Measurements from ENCODE around the gene ACP7.
"Not testable (repeated sequence)": the region's sequence is repeated elsewhere in the genome, so short reads cannot be mapped to it uniquely, and the experiment has no call there.

ACP7 gene

GRCh38 chr19:39080431-39080830 is 3.7 kb upstream of the ACP7 start:
- DNase-seq = no peak

DNA sequence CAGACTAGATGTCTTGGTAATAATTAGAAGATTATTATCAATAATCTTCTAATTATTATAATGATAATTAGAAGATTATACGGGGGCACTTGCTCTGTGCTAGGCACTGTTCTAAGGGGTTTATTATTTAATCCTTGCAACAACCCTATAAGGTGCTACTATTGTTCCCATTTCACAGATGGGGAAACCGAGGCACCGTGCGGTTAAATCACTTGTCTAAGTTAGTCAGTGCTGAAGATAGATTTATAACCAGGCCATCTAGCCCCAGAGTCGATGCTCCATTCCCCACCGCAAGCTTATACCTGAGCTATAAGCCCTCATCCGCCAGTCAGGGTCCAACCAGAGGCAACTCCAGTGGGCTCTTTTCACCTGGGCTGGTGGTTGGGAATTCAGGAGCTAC is 2.0 kb upstream of the ACP7 start:
- DNase-seq = no peak

- no peak for DNase-seq
These were observed 1.2 kb upstream of the ACP7 start for GRCh38 chr19:39082745-39083598.

- DNase-seq = no peak
These were observed 577 bp upstream of the ACP7 start for GRCh38 chr19:39083599-39083982.

GRCh38 chr19:39084732-39085080 is 538 bp downstream of the ACP7 start:
- no peak for DNase-seq

DNA sequence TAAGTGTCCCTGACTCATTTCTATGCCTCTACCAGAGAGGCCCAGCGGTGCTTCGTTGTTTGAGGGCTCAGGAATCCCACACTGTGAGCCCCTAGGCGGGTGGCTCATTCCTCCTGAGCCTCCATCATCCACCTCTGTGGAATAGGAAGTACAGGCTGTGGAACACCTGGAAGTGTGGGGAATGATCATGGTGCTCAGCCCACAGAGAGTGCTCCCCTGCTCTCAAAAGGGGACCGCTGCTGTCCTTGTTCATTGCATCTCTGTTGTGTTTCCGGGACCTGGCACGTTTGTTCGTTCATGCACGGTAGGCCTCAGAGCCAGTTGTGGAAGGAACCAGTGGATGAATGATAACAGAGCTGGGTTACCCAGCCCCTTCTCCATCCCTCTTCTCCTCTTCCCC is 1.2 kb downstream of the ACP7 start:
- DNase-seq = no peak

DNA sequence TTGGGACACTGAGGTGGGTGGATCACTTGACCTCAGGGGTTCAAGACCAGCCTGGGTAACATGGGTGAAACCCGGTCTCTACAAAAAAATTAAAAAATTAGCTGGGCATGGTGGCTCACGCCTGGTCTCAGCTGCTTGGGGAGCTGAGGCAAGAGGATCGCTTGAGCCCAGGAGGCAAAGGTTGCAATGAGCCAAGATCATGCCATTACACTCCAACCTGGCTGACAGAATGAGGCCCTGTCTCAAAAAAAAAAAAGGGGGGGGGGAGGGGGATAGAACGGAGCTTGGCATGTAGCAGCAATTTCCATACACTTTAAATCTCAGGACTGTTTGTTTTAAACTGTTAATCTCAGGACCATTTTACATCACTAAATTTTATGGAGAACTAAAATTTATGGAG is 2.2 kb downstream of the ACP7 start:
- DNase-seq = no peak

- DNase-seq = no peak
These were observed 3.9 kb downstream of the ACP7 start for GRCh38 chr19:39087907-39088686.

GRCh38 chr19:39090016-39090415 is 5.8 kb downstream of the ACP7 start:
- not testable (repeated sequence) for DNase-seq

- no peak for DNase-seq
These were observed 6.7 kb downstream of the ACP7 start for GRCh38 chr19:39090881-39091280.

DNA sequence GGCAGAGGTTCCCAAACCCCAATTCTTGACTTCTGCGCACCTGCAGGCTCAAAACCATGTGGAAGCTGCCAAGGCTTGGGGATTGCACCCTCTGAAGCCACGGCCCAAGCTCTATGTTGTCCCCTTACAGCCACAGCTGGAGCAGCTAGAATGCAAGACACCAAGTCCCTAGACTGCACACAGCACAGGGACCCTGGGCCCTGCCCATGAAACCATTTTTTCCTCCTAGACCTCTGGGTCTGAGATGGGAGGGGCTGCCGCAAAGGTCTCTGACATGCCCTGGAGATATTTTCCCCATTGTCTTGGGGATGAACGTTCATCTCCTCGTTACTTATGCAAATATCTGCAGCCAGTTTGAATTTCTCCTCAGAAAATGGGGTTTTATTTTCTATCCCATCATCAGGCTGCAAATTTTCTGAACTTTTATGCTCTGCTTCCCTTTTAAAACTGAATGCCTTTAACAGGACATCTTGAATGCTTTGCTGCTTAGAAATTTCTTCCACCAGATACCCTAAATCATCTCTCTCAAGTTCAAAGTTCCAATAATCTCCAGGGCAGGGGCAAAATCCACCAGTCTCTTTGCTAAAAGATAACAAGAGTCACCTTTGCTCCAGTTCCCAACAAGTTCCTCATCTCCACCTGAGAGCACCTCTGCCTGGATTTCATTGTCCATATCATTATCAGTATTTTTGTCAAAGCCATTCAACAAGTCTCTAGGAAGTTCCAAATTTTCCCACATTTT is 11.8 kb downstream of the ACP7 start:
- DNase-seq = not testable (repeated sequence)

DNA sequence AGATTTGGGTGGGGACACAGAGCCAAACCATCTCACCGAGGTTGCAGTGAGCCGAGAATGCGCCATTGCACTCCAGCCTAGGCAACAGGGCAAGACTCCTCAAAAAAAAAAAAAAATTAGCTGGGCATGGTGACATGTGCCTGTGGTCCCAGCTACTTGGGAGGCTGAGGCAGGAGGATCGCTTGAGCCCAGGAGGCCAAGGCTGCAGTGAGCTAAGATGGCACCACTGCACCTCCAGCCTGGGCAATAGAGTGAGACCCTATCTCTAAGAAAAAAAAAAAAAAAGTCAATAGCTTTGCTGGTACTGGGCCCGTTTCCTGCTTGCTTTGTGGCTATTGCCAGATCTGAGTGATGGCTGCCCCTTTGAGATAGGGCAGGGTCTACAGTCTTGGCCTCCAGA is 13.1 kb downstream of the ACP7 start:
- DNase-seq = no peak

DNA sequence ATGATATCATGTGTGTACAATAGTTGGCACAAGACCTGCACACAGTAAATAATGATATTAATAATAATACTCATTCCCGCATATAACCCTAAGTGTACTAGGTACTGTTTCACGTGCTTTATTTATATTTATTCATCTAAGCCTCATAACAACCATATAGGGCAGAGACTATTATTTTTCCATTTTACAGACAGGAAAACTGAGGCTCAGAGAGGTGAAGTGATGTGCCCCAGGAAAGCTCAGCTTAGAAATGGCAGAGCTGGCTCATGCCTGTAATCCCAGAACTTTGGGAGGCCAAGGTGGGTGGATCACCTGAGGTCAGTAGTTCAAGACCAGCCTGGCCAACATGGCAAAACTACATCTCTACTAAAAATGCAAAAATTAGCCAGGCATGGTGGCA is 13.6 kb downstream of the ACP7 start:
- no peak for DNase-seq

DNA sequence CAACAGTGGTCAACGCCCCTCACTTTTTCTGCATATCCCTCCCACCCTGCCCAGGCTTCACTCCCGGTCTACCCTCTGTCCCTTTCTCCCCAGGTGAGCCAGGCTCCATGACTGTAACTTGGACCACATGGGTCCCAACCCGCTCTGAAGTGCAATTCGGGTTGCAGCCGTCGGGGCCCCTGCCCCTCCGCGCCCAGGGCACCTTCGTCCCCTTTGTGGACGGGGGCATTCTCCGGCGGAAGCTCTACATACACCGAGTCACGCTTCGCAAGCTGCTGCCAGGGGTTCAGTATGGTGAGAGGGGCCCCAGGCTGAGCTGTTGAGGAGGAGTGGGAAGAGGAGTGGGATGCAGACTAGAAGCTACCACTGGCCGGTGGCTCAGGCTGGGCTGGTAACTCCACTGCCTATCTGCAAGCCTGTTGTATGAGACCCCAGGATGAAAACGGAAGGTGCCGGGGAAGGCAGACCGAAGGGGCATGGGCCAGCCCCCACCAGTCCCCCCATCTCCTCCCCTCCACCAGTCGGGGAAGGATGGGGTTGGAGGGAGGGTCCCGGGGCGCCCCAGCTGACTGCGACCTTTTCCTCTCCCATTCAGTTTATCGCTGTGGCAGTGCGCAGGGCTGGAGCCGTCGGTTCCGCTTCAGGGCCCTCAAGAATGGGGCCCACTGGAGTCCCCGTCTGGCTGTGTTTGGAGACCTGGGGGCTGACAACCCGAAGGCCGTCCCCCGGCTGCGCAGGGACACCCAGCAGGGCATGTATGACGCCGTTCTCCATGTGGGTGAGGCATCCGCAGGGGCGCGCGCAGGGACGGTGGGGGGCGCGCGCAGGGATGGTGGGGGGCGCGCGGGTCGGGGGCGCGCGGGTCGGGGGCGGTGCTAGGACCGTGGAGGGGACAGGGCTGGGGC is 14.4 kb downstream of the ACP7 start:
- no peak for DNase-seq

GRCh38 chr19:39099341-39099740 is 15.2 kb downstream of the ACP7 start:
- DNase-seq = no peak

- no peak for DNase-seq
These were observed 16.5 kb downstream of the ACP7 start for GRCh38 chr19:39100500-39101166.

DNA sequence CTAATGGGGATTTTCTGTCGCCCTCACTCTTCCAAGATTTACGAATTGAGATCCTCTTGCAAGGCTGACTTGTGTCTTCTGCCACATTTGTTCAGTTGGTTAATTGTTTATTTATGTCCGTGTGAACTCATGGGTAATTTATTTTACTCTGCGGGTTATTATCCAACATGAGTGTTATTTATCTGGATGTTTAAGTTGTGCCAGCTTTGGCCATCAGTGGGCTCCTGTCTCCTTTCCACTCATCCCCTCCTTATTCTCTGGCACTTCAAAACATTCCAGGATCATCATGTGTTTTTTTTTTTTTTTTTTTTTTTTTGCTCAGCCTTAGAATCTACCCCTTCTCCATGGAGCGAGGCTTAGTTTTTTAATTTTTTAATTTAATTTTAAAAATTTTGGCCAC is 19.0 kb downstream of the ACP7 start:
- DNase-seq = no peak

DNA sequence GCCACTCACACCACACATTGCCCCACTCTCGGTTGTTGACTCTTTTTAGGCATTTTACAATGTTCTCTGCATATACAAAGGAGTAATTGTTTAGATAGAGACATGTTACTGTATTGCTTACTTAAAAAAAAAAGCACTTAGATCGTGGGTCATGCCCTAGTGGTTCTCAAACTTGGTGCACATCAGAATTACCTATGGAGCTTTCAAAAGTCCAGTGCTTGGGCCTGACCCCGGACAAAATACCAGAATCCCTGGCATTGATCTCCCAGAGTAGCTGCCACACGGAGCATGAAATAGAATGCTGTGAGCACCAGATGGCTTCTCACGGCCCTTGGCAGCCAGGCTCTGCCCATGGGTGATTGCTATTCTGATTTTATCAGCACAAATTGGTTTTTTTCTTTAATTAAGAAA is 20.0 kb downstream of the ACP7 start:
- peak; percentile 48 for DNase-seq

- DNase-seq = no peak
These were observed 22.0 kb downstream of the ACP7 start for GRCh38 chr19:39106194-39106593.

DNA sequence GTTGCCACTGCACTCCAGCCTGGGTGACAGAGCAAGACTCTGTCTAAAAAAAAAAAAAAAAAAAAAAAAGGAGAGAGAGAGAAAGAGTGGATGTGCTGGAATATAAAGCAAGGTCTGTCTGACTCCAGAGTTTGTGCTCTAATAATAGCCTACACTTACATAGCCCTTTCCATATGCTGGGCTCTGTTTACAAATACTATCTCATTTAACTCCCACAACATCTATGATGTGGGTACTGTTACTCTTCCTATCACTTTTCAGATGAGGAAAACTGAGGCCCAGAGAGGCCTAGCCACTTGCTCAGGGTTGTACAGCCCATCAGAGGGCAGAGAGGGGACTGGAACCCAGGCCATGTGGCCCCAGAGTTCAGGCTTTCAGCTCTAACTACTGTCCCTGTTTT is 25.5 kb downstream of the ACP7 start:
- no peak for DNase-seq

DNA sequence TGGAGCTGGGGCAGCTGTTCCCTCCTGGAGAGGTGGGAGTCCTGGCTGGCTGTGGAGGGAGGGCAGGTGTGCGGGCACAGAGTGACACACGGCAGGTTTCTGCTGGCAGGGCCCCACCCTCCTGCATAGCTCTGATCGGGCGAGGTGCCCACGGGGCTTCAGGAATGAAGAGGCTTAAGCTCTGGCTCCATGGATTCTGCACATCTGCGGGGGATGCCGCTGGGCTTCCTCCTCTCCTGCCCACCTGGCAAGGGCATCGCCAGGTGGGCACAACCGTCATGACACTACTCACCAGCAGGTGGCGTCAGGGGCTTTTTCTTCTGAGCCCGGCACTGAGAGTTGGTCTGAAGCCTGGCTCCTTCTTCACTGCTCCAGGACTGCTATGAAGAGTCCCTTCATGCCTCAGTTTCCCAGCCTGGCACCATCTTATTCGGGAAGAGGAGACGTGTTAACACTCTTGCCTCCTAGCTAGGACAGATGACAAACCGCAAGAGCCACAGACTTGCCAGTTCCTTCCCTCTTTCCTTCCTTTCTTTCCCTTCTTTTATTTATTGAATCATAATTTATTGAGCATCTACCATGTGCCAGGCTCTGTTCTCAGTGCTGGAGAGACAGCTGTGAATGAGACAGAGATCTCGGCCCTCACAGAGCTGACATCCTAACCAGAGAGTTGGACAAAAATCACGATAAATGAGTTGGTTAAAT is 26.2 kb downstream of the ACP7 start:
- DNase-seq = peak; percentile 72

Measured in NCI-H2171 (cell line).